ENCODE data around the gene APBA3.

GRCh38 chr19:3774621-3775373, 13.3 kb upstream of the APBA3 start:
- TF ChIP-seq POLR2A (IDR thresholded peaks at IDR 0.05; ENCODE audit: low read length), result no peak
- TF ChIP-seq GATA1 (IDR thresholded peaks at IDR 0.05; ENCODE audit: low read depth, low read length), result no peak

Data from erythroblast (primary cell).